ENCODE results near the gene PEX7.
"Not testable (repeated sequence)": the region's sequence is repeated elsewhere in the genome, so short reads cannot be mapped to it uniquely, and the experiment has no call there.

PEX7 gene, protein sequence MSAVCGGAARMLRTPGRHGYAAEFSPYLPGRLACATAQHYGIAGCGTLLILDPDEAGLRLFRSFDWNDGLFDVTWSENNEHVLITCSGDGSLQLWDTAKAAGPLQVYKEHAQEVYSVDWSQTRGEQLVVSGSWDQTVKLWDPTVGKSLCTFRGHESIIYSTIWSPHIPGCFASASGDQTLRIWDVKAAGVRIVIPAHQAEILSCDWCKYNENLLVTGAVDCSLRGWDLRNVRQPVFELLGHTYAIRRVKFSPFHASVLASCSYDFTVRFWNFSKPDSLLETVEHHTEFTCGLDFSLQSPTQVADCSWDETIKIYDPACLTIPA

DNA sequence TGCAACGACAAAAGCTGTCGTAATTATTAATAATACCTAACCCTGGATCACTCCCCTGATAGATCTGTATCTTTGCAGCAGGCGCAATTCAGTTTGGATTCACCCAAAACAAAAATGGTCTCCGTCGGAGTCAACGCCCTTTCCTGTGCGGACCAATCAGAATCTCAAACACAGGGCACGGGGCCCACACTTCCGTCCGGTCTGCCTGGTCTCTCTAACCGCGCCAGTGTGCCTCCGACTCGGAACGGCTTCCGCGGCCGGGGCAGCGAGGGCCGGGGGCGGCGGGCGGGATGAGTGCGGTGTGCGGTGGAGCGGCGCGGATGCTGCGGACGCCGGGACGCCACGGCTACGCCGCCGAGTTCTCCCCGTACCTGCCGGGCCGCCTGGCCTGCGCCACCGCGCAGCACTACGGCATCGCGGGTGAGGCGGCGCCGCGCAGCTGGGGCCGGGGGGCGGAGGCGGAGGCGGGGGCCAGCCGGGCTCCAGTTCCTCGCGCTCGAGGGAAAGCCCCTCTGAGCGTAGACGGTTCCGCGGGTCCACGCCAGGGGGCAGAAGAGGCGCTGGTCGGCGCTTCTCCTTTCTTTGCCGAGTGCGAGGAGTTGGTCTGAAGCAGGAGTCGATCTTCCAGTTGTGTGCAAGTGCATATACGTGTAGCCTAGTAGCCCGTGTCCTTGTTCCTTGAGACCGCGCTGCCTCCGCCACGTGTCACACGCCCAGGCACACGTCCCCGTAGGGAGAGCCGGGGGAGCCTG lies at the start of gene PEX7:
Gene PEX7, plus strand, starts transcription at position 217 of the 752 bp plus-strand sequence. Its CDS starts 74 bp downstream, at position 291.
- peak; percentile 73 for DNase-seq (ENCODE audit: low read depth, low spot score)

- DNase-seq (ENCODE audit: low read depth, low spot score): no peak
Observed at GRCh38 chr6:136772685-136773472, 49.5 kb upstream of the PEX7 start.

GRCh38 chr6:136773473-136773796 lies 49.0 kb upstream of the PEX7 start:
- DNase-seq (ENCODE audit: low read depth, low spot score): no peak

DNA sequence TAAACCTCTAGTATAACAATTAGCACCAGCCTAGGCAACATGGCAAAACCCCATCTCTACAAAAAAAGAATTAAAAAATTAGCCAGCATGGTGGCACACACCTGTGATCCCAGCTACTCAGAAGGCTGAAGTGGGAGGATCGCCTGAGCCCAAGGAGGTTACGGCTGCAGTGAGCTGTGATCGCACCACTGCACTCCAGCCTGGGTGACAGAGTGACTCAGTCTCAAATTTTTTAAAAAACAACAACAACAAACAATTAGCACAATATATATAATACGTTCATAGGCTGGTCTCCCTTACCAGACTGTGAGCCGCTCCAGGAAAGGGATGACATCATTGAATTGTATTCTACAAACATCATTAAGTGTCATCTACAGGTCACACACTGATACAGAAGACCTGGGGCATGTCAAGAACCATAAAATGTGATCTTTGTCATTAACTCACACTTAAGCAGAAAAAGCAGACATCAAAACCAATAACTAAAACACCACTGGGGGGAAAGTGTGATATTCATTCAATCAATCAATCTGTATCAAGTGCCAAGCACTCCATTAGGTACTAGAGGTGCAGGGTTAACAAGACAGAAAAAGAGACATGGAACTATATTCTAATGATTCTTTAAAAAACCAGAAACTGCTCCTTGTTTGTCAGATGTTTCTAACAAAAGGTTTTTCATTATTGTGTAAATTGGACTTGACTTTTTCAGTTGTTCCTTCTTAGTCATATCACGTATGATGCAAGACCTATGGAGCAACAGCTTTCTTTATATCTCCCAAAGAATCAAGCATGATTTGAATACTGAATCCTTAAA lies 48.0 kb upstream of the PEX7 start:
- DNase-seq (ENCODE audit: low read depth, low spot score): no peak

DNA sequence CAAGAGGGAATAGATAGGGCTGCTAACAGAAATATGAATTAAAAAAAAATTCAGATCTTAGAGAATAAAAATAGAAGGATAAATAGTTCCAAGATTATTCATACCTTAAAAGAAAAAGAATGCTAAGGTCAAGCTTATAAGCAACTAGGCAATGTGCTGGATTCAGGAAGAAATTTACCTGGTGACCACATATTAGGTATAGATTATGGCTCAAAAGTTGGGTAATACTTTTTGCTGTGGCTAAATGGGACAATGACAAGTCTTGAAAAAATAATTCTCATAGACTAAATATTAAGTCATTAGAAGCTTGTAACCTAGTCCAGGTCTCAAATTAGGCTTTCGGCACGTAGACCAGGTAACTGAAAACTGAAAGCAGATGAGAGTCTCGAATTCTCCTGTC lies 47.3 kb upstream of the PEX7 start:
- no peak for DNase-seq (ENCODE audit: low read depth, low spot score)

- no peak for DNase-seq (ENCODE audit: low read depth, low spot score)
Observed at GRCh38 chr6:136775548-136775947, 46.8 kb upstream of the PEX7 start.

GRCh38 chr6:136777651-136778050 lies 44.7 kb upstream of the PEX7 start:
- DNase-seq (ENCODE audit: low read depth, low spot score): no peak

GRCh38 chr6:136779682-136780081 lies 42.7 kb upstream of the PEX7 start:
- no peak for DNase-seq (ENCODE audit: low read depth, low spot score)

DNA sequence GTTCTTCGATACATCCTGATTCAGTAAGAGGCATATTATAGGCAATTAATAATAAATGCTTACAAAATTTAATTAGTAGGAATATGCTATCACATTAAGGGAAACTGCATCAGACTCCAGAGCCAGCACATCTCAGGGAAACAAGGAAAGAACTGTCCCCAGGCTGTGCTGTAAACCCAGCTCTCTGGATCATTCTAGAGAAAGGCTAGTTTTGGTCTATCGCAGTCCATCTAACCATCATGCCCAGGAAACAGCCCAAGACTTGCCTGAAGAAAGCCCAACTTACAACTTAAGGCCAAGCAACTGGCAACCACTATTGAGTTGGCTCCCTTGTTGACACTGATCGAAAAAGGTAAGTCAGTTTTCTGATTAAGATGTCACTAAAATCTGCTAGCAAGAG lies 41.4 kb upstream of the PEX7 start:
- DNase-seq (ENCODE audit: low read depth, low spot score): no peak

GRCh38 chr6:136782021-136782770 lies 40.2 kb upstream of the PEX7 start:
- DNase-seq (ENCODE audit: low read depth, low spot score): no peak

- DNase-seq (ENCODE audit: low read depth, low spot score): no peak
Observed at GRCh38 chr6:136783021-136783420, 39.4 kb upstream of the PEX7 start.

DNA sequence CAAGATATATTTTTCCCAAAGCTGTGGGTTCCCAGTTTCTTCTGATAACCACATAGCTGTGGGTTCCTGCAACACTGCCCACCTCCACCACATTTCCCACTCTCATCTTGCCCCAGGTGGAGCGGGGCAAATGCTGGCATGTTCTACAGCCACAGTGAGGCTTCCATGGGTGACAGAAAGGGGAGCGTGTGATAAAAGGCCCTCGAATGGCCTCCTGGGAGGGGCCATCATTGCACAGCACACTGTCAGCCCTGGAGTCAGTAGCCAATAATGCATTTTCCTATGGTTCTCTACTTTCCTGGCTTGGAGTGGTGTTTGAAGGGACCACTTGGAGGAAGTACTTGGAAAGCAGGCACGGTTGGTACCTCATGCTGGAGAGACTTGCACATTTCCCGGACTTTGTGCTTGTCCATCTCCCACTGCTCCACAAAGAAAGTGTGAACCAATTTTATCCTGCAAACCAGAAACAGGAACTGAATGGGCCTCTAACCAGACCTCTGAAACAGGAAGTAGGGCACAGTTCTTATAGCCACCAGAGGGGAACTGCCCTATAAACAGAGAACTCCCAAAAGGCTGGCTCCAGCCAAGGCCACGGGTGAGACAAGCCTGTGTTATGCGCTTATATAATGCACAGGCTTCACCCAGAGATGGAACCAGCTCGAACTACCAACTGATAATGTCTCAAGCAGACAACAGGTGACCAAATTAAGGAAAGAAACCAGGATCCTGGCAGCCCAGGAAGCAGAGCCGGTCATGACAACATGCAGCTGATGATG lies 38.7 kb upstream of the PEX7 start:
- DNase-seq (ENCODE audit: low read depth, low spot score): no peak

DNA sequence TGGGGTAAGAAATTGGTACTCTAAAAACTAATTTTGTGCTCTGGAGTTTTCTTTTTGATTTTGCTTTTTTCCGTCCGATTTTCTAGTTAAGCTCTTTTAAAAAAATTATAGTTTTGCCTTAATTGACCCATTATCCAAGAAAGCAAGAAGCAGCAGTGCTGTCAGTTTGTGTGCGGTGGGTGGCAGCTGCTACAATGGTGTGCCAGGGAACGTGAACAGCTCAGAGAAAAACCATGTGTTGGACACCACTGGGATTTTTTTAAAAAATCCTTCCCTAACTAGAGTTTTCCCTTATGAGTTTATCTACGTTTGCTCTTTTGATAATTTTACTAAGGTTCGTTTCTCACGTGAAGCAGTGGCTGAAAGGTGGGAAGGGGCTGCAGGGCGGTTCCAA lies 38.1 kb upstream of the PEX7 start:
- DNase-seq (ENCODE audit: low read depth, low spot score): no peak

DNA sequence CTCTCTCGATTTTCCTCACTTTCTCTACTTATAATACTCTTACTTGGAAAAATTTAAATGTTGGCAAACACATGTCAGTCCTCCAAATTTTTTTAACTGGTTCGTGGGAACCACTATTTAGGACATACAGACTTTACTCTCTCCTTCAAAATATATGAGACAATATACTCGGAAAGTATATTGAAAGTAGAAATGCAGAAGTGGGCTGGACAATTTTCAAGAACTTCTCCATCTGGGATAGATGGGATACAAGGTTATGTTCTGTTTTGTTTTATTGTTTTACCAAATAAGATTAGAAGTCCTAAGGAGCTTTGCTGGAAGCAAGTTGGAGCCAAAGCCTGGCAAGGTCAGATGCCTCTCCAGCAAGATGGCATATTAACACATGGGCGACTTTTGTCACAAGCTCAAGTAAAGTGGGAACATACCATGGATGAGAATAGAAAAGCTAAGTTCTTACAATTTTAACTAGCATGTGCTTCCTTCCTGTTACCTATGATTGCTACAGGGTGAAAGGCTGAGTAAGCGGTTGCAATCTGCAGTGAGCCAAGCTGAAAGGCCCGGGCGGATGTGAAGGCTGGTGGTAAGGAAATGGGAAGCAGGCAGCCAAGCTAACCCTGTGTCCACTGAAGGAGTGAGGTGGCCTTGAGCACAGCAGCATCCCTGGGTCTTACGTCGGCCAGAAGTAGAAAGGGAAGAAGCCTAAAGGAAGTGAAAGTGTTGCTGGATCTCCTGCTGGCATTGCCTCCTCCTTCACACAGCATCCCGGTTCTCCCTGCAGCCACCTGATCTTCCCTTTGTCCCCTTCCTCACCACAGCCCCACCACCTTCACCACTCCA lies 37.3 kb upstream of the PEX7 start:
- no peak for DNase-seq (ENCODE audit: low read depth, low spot score)

- DNase-seq (ENCODE audit: low read depth, low spot score): no peak
Observed at GRCh38 chr6:136786658-136787057, 35.7 kb upstream of the PEX7 start.

DNA sequence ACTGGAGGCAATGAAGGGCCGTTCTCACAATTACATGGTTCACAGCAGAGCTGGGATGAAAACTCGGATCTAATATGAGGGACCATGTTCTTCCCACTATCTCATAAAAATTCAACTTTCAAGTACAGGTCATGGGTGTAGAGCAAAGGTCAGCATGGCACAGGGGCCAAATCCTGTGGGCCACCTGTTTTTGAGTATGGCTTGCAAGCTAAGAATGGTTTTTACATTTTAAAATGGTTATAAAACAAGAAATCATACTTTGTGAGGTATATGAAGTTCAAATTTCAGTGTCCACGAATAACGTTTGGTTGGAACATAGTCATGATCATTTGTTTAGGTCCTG lies 34.7 kb upstream of the PEX7 start:
- no peak for DNase-seq (ENCODE audit: low read depth, low spot score)

DNA sequence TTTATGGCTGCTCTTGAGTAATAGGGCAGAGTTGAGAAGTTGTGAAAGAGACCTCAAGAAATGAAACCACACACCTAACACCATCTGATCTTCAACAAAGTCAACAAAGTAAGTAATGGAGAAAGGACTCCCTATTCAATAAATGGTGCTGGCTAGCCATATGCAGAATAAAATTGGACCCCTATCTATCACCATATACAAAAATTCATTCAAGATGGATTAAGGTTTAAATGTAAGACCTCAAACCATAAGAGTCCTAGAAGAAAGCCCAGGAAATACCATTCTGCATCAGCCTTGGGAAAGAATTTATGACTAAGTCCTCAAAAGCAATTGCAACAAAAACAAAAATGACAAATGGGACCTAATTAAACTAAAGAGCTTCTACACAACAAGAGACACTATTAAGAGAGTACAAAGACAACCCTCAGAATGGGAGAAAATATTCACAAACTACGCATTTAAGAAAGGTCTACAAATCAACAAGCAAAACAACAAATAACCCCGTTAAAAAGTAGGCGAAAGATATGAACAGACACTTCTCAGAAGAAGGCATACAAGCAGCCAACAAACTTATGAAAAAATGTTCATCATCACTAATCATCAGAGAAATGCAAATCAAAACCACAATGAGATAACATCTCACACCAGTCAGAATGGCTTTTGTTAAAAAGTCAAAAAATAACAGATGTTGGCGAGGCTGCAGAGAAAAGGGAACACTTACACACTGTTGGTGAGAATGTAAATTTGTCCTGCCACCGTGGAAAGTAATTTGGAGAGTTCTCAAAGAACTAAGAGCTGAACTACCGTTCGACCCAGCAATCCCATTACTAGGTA lies 34.1 kb upstream of the PEX7 start:
- no peak for DNase-seq (ENCODE audit: low read depth, low spot score)

- not testable (repeated sequence) for DNase-seq (ENCODE audit: low read depth, low spot score)
Observed at GRCh38 chr6:136789440-136789839, 33.0 kb upstream of the PEX7 start.

Data from activated naive CD8-positive, alpha-beta T cell treated with anti-CD3 and anti-CD28 coated beads, Interleukin-2, amount 50 U/mL, for 16 hours (primary cell).